A549 (cell line): ENCODE data around the gene XIRP1.

Experiments
- CEBPB ChIP-seq, 2 experiments: fragments of >200 bp in 1 of 2; sonication (Bioruptor Twin) in 1 of 2; formaldehyde crosslinking in 1 of 2; IDR thresholded peaks; 2 replicates each; pipeline ENCODE4 v1.6.1; 2012 to 2016
- HOXA7 ChIP-seq: fragments of 250-450 bp; sonication (Bioruptor Pico); IDR thresholded peaks from 2 replicates; pipeline ENCODE4 v1.5.0; 2020; ENCODE audit warnings: mild to moderate bottlenecking, moderate library complexity
- JUNB ChIP-seq: fragments of >200 bp; sonication (Bioruptor Twin); formaldehyde crosslinking; IDR thresholded peaks from 2 replicates; pipeline ENCODE4 v1.6.1; 2016
- TF ChIP-seq, protein P1 (sequence below): fragments of >200 bp; sonication (Bioruptor Twin); formaldehyde crosslinking; IDR thresholded peaks from 3 replicates; pipeline ENCODE4 v1.5.1; 2016
- TF ChIP-seq, protein P2 (sequence below): fragments of 250-450 bp; sonication (Bioruptor Pico); IDR thresholded peaks from 2 replicates; pipeline ENCODE4 v1.5.0; 2021; ENCODE audit warnings: mild to moderate bottlenecking, moderate library complexity, borderline replicate concordance

DNA sequence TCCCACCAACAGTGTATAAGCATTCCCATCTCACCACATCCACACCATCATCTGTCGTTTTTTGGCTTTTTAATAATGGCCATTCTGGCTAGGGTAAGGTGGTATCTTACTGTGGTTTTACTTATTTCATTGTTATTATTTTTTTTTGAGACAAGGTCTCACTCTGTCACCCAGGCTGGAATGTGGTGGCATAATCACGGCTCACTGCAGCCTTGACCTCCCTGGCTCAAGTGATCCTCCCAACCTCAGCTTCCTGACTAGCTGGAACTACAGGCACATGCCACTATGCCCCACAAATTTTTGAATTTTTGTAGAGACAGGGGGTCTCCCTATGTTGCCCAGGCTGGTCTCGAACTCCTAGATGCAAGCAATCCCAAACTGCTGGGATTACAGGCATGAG, 28.0 kb downstream of the XIRP1 start:
- no peak for TF ChIP-seq JUNB
- TF ChIP-seq, protein P1, sequence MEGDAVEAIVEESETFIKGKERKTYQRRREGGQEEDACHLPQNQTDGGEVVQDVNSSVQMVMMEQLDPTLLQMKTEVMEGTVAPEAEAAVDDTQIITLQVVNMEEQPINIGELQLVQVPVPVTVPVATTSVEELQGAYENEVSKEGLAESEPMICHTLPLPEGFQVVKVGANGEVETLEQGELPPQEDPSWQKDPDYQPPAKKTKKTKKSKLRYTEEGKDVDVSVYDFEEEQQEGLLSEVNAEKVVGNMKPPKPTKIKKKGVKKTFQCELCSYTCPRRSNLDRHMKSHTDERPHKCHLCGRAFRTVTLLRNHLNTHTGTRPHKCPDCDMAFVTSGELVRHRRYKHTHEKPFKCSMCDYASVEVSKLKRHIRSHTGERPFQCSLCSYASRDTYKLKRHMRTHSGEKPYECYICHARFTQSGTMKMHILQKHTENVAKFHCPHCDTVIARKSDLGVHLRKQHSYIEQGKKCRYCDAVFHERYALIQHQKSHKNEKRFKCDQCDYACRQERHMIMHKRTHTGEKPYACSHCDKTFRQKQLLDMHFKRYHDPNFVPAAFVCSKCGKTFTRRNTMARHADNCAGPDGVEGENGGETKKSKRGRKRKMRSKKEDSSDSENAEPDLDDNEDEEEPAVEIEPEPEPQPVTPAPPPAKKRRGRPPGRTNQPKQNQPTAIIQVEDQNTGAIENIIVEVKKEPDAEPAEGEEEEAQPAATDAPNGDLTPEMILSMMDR = no peak
- no peak for TF ChIP-seq HOXA7 (CRISPR knock-in tag)
- TF ChIP-seq CEBPB (IDR thresholded peaks at IDR 0.05) = no peak
- TF ChIP-seq, protein P2, sequence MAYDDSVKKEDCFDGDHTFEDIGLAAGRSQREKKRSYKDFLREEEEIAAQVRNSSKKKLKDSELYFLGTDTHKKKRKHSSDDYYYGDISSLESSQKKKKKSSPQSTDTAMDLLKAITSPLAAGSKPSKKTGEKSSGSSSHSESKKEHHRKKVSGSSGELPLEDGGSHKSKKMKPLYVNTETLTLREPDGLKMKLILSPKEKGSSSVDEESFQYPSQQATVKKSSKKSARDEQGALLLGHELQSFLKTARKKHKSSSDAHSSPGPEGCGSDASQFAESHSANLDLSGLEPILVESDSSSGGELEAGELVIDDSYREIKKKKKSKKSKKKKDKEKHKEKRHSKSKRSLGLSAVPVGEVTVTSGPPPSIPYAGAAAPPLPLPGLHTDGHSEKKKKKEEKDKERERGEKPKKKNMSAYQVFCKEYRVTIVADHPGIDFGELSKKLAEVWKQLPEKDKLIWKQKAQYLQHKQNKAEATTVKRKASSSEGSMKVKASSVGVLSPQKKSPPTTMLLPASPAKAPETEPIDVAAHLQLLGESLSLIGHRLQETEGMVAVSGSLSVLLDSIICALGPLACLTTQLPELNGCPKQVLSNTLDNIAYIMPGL (CRISPR knock-in tag) = no peak
